A549 (cell line): ENCODE data around the gene HSH2D.

Experiments used
- CEBPB ChIP-seq, 2 experiments: fragments of >200 bp in 1 of 2; sonication (Bioruptor Twin) in 1 of 2; formaldehyde crosslinking in 1 of 2; IDR thresholded peaks; 2 replicates each; pipeline ENCODE4 v1.6.1; 2012 to 2016
- EP300 ChIP-seq, 2 experiments: fragments of >200 bp; sonication (Bioruptor Twin); formaldehyde crosslinking; IDR thresholded peaks; 2 replicates in 1 of 2; 3 replicates in 1 of 2; pipeline ENCODE4 v1.6.1; 2016 to 2017
- HES2 ChIP-seq: fragments of >200 bp; sonication (Bioruptor Twin); formaldehyde crosslinking; IDR thresholded peaks from 2 replicates; pipeline ENCODE4 v1.6.1; 2016
- RFX5 ChIP-seq: fragments of 450-650 bp; IDR thresholded peaks from 2 replicates; pipeline ENCODE4 v1.7.1; 2014; ENCODE audit warnings: antibody characterized with exemption, mild to moderate bottlenecking, moderate library complexity
- TFCP2L1 ChIP-seq: fragments of 250-450 bp; sonication (Bioruptor Pico); IDR thresholded peaks from 2 replicates; pipeline ENCODE4 v1.5.0; 2021; ENCODE audit warnings: mild to moderate bottlenecking
- TF ChIP-seq, protein P1 (sequence below): fragments of >200 bp; sonication (Bioruptor Twin); formaldehyde crosslinking; IDR thresholded peaks from 3 replicates; pipeline ENCODE4 v1.5.1; 2016
- TF ChIP-seq, protein P2 (sequence below): fragments of 200-600 bp; sonication (generic); IDR thresholded peaks from 2 replicates; pipeline ENCODE4 v1.6.1; 2016; ENCODE audit warnings: antibody characterized with exemption, mild to moderate bottlenecking, moderate library complexity
- TF ChIP-seq, protein P3 (sequence below): IDR thresholded peaks from 2 replicates; pipeline ENCODE4 v1.6.1; 2012
- TF ChIP-seq, protein P4 (sequence below): fragments of 450-650 bp; IDR thresholded peaks from 2 replicates; pipeline ENCODE4 v1.6.1; 2014; ENCODE audit warnings: antibody characterized with exemption

DNA sequence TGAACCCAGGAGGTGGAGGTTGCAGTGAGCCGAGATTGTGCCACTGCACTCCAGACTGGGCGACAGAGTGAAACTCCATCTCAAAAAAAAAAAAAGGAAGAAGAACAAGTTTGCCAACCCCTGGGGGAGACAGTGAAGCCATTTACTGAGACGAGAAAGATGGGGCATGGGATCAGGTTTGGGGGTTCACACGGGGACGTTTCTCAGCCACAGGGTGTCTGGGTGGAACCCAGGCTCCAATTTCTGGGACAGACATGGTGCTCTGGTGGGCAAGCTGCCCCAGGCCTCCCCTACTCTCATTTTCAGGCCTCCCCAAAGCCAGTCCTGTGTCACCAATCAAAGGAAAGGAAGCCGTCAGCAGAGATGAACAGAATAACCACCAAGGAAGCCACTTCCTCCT lies 13.4 kb downstream of the HSH2D start:
- TF ChIP-seq, protein P1, sequence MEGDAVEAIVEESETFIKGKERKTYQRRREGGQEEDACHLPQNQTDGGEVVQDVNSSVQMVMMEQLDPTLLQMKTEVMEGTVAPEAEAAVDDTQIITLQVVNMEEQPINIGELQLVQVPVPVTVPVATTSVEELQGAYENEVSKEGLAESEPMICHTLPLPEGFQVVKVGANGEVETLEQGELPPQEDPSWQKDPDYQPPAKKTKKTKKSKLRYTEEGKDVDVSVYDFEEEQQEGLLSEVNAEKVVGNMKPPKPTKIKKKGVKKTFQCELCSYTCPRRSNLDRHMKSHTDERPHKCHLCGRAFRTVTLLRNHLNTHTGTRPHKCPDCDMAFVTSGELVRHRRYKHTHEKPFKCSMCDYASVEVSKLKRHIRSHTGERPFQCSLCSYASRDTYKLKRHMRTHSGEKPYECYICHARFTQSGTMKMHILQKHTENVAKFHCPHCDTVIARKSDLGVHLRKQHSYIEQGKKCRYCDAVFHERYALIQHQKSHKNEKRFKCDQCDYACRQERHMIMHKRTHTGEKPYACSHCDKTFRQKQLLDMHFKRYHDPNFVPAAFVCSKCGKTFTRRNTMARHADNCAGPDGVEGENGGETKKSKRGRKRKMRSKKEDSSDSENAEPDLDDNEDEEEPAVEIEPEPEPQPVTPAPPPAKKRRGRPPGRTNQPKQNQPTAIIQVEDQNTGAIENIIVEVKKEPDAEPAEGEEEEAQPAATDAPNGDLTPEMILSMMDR: no peak
- no peak for TF ChIP-seq HES2
- TF ChIP-seq, protein P2, sequence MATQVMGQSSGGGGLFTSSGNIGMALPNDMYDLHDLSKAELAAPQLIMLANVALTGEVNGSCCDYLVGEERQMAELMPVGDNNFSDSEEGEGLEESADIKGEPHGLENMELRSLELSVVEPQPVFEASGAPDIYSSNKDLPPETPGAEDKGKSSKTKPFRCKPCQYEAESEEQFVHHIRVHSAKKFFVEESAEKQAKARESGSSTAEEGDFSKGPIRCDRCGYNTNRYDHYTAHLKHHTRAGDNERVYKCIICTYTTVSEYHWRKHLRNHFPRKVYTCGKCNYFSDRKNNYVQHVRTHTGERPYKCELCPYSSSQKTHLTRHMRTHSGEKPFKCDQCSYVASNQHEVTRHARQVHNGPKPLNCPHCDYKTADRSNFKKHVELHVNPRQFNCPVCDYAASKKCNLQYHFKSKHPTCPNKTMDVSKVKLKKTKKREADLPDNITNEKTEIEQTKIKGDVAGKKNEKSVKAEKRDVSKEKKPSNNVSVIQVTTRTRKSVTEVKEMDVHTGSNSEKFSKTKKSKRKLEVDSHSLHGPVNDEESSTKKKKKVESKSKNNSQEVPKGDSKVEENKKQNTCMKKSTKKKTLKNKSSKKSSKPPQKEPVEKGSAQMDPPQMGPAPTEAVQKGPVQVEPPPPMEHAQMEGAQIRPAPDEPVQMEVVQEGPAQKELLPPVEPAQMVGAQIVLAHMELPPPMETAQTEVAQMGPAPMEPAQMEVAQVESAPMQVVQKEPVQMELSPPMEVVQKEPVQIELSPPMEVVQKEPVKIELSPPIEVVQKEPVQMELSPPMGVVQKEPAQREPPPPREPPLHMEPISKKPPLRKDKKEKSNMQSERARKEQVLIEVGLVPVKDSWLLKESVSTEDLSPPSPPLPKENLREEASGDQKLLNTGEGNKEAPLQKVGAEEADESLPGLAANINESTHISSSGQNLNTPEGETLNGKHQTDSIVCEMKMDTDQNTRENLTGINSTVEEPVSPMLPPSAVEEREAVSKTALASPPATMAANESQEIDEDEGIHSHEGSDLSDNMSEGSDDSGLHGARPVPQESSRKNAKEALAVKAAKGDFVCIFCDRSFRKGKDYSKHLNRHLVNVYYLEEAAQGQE: no peak
- TF ChIP-seq EP300 (IDR thresholded peaks at IDR 0.05): no peak
- TF ChIP-seq, protein P3, sequence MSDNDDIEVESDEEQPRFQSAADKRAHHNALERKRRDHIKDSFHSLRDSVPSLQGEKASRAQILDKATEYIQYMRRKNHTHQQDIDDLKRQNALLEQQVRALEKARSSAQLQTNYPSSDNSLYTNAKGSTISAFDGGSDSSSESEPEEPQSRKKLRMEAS: no peak
- no peak for TF ChIP-seq CEBPB (IDR thresholded peaks at IDR 0.05)
- no peak for TF ChIP-seq RFX5
- TF ChIP-seq, protein P4, sequence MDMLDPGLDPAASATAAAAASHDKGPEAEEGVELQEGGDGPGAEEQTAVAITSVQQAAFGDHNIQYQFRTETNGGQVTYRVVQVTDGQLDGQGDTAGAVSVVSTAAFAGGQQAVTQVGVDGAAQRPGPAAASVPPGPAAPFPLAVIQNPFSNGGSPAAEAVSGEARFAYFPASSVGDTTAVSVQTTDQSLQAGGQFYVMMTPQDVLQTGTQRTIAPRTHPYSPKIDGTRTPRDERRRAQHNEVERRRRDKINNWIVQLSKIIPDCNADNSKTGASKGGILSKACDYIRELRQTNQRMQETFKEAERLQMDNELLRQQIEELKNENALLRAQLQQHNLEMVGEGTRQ: no peak
- no peak for TF ChIP-seq TFCP2L1 (CRISPR knock-in tag)
